ENCODE results near the gene IL12RB2. TPM values are rescaled to one million over a fixed set of nuclear protein-coding genes. Genes with fewer than 3 reads are reported as not detected.
A peak's percentile ranks its signal among the peaks of the same experiment; 100 is the strongest.

IL12RB2 gene
- total and polyA plus RNA-seq, 10 of the 15 experiments (the other 5 are each of a cell fraction or from before 2014, with no cell fraction given) = 0.15 to 1.1 (median 0.54) TPM; not detected in 1

- peak; percentile 51; the same call in 1 of the 2 replicates for TF ChIP-seq RAD21 (IDR thresholded peaks at IDR 0.05; ENCODE audit: insufficient read depth, low read depth, low read length)
Measured at GRCh38 chr1:67285780-67286488, 21.7 kb upstream of the IL12RB2 start (continued).

DNA sequence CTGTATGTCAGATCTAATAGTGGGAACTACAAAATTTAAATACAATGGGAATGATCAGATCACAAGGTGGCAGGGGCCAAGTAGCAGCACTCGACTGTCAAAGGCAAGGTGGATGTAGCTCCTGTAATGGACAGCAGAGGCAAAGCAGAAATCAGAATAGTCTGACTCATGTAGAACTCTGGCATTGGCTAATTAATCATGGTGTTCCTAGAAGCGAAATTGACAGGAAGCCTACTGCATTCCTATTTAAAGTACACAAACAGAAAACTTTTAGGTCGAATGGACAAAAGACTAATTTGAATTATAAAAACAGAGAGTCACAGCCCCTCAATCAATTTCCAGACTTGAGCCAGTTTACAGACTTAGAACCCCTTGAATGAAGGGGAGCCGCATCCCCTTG lies 17.4 kb upstream of the IL12RB2 start:
- Histone ChIP-seq H4K20me1 (ENCODE audit: control insufficient read depth, insufficient read depth) (no peaks in the 10 kb centered on the region), H3K4me2 (ENCODE audit: control insufficient read depth, insufficient read depth) (no peak overlapping the region), H3K27me3 (replicated peaks in 1 of 2; ENCODE audit: control insufficient read depth in 2 of 2, insufficient read depth in 2 of 2, low read length in 1 of 2) (peaks cover 0 to 2% of the 10 kb centered on the region in 2 experiments; a peak in 2 of 4 replicates), H3K4me3 (no peak overlapping the region), H3K9me3 (replicated peaks; ENCODE audit: control insufficient read depth, insufficient read depth, low read length) (no peaks in the 10 kb centered on the region; the same call in 2 of the 3 replicates), H3K9ac (ENCODE audit: control insufficient read depth, insufficient read depth, low read length) (no peak overlapping the region), H2AFZ (ENCODE audit: control insufficient read depth, low read depth, low read length) (no peak overlapping the region), H3K27ac (ENCODE audit: control insufficient read depth, insufficient read depth) (no peak overlapping the region), H3K4me1 (ENCODE audit: control insufficient read depth, insufficient read depth, low read length) (peaks cover 2% of the 10 kb centered on the region; the same call in 1 of the 2 replicates), H3K79me2 (ENCODE audit: control insufficient read depth, insufficient read depth, low read length) (no peaks in the 10 kb centered on the region), H3K36me3 (ENCODE audit: control insufficient read depth in 2 of 2, insufficient read depth in 2 of 2, low read length in 1 of 2) (no peaks in the 10 kb centered on the region)
- SMC1A ChIA-PET (ENCODE audit: uncharacterized antibody, unreplicated experiment) = no interaction called here
- intact Hi-C loops (cut with micrococcal nuclease; ENCODE audit: unreplicated experiment) = no loop called here
- BruUV-seq (replicated peaks) = no TSS peak
- ATAC-seq (no peak), FAIRE-seq (no peak), DNase-seq (ENCODE audit: low read depth, low spot score) (no peak)
- RAD21 ChIA-PET (ENCODE audit: unreplicated experiment) = no interaction called here
- CTCF ChIA-PET = no interaction called here
- 0% methylated on average over 4 of the region's 4 CpGs for WGBS (ENCODE audit: insufficient coverage, insufficient replicate concordance, low lambda C conversion rate, missing lambda C conversion rate)
- TF ChIP-seq HDGF (IDR thresholded peaks at IDR 0.05) = no peak
- TF ChIP-seq HDAC2 (IDR thresholded peaks at IDR 0.05) = no peak
- TF ChIP-seq DPF2 (IDR thresholded peaks at IDR 0.05) = no peak
- no peak for TF ChIP-seq TARDBP (IDR thresholded peaks at IDR 0.05; ENCODE audit: borderline replicate concordance)
- no peak for TF ChIP-seq MXI1 (IDR thresholded peaks at IDR 0.05; ENCODE audit: low read depth, low read length)
- no peak for TF ChIP-seq EED (IDR thresholded peaks at IDR 0.05; ENCODE audit: low read depth)
- TF ChIP-seq, protein P1, sequence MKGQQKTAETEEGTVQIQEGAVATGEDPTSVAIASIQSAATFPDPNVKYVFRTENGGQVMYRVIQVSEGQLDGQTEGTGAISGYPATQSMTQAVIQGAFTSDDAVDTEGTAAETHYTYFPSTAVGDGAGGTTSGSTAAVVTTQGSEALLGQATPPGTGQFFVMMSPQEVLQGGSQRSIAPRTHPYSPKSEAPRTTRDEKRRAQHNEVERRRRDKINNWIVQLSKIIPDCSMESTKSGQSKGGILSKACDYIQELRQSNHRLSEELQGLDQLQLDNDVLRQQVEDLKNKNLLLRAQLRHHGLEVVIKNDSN (IDR thresholded peaks at IDR 0.05; ENCODE audit: borderline replicate concordance, extremely low read length, insufficient read depth, low read depth, low read length) = no peak
- no peak for TF ChIP-seq HCFC1 (IDR thresholded peaks at IDR 0.05; ENCODE audit: low read length)
- TF ChIP-seq FOXM1 (IDR thresholded peaks at IDR 0.05; ENCODE audit: low read depth, low read length) = no peak
- no peak for TF ChIP-seq SIN3A (IDR thresholded peaks at IDR 0.05; ENCODE audit: low read depth, low read length)
- POLR2A ChIA-PET = no interaction called here
- in situ Hi-C loops (cut with MboI) = no loop called here
